ENCODE results near the gene LRSAM1. TPM values are rescaled to one million over a fixed set of nuclear protein-coding genes. Genes with fewer than 3 reads are reported as not detected.
A peak's percentile ranks its signal among the peaks of the same experiment; 100 is the strongest.

LRSAM1 gene
- total and polyA plus RNA-seq, 2 of the 8 experiments (the other 6 are each of a cell fraction or from before 2014, with no cell fraction given), result 9.7 to 18.3 TPM

DNA sequence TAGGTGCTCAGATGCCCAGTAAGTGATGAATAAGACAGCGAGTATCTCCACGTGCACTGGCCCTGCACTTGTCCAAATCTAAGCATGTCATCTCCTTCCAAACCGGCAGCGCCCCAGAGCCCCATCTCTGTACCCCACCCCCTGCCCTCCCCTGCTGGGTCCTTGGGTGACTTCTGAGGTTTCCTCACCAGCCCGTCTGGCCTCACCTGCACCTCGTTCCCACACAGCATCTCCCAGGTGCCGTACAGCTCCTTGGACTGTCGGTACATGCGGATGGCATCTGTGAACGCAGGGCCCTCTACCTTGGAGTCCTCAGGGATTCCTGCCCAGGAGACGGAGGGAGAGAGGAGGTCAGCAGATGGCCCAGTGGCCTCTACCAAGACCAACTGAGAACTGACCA lies 66.3 kb downstream of the LRSAM1 start:
- Histone ChIP-seq H3K23me2 (ENCODE audit: low read depth, low read length) (no peaks in the 10 kb centered on the region), H4K5ac (ENCODE audit: insufficient read length, low read depth, low read length) (no peak overlapping the region), H3K9me3 (ENCODE audit: insufficient read depth in 2 of 2, low read depth in 1 of 2, low read length in 1 of 2) (peaks cover 2 to 9% of the 10 kb centered on the region in 2 experiments; a peak in 3 of 4 replicates), H3K9ac (replicated peaks in 1 of 4; ENCODE audit: extremely low read depth in 1 of 4, low read depth in 3 of 4, low read length in 3 of 4) (no peak overlapping the region), H3K4me3 (ENCODE audit: extremely low read depth in 1 of 4, insufficient read depth in 2 of 4, low read depth in 3 of 4, low read length in 4 of 4) (no peak overlapping the region), H3K27ac (ENCODE audit: low read depth, low read length) (no peak overlapping the region), H3K18ac (ENCODE audit: extremely low read depth, low read length) (no peak overlapping the region), H3K79me1 (ENCODE audit: low read depth, low read length) (no peaks in the 10 kb centered on the region), H3K23ac (ENCODE audit: insufficient read length) (no peak overlapping the region), H2BK20ac (ENCODE audit: low read length) (no peak overlapping the region), H3K4me1 (replicated peaks in 1 of 4; ENCODE audit: control insufficient read depth in 3 of 4, insufficient read depth in 4 of 4, low read length in 3 of 4) (peaks cover 2 to 7% (median 5%) of the 10 kb centered on the region in 4 experiments; a peak in 5 of 7 replicates), H2BK120ac (replicated peaks; ENCODE audit: low read depth, low read length) (no peak overlapping the region), H4K91ac (replicated peaks; ENCODE audit: insufficient read length, low read length) (no peak overlapping the region), H2BK12ac (ENCODE audit: low read depth, low read length) (no peak overlapping the region), H2AK5ac (ENCODE audit: low read depth, low read length) (0 out of 2 replicates have a peak overlapping the region, but pooled peaks have one; percentile 39), H2BK15ac (ENCODE audit: low read length) (no peak overlapping the region), H3K27me3 (replicated peaks in 1 of 4; ENCODE audit: control insufficient read depth in 3 of 4, extremely low read depth in 1 of 4, insufficient read depth in 3 of 4, low read length in 3 of 4) (no peaks in the 10 kb centered on the region), H3K4me2 (ENCODE audit: insufficient read depth in 1 of 2, low read depth in 2 of 2, low read length in 2 of 2) (no peak overlapping the region), H3K36me3 (ENCODE audit: control insufficient read depth in 2 of 4, insufficient read depth in 4 of 4, low read length in 3 of 4) (peaks cover 0 to 16% (median 8%) of the 10 kb centered on the region in 4 experiments; a peak in 5 of 8 replicates), H3K56ac (replicated peaks; ENCODE audit: insufficient read length, low read depth, low read length) (no peak overlapping the region), H3K14ac (ENCODE audit: insufficient read length) (no peak overlapping the region), H4K20me1 (replicated peaks in 1 of 2; ENCODE audit: control insufficient read depth in 1 of 2, insufficient read depth in 2 of 2, low read length in 2 of 2) (no peaks in the 10 kb centered on the region), H4K8ac (ENCODE audit: extremely low read depth, insufficient read depth, low read length) (no peak overlapping the region), H2AFZ (ENCODE audit: low read length) (no peak overlapping the region), H3K79me2 (ENCODE audit: control insufficient read depth in 1 of 2, insufficient read depth in 2 of 2, low read length in 2 of 2) (no peaks in the 10 kb centered on the region), H2BK5ac (ENCODE audit: low read depth, low read length) (no peak overlapping the region), H3K4ac (replicated peaks; ENCODE audit: insufficient read length, low read depth, low read length) (no peak overlapping the region)
- ChIA-PET CTCF (ENCODE audit: partially characterized antibody) (interaction anchor here (1.0 to 6.2 kb wide), 9 partner anchors 9 to 68 kb away, joined by 4 to 32 read pairs (median 15); no protein-coding TSS in a partner anchor), POLR2A (ENCODE audit: partially characterized antibody) (interaction anchor here (0.6 kb wide), 2 partner anchors 10 to 98 kb away, joined by 3 read pairs; no protein-coding TSS in a partner anchor)
- no peak for FAIRE-seq
- no peak for DNase-seq (ENCODE audit: low read depth in 1 of 2, low spot score in 2 of 2)
- 95% methylated on average over 7 of the region's 11 CpGs; no CpG with 5 or more reads in 1 of the 2 experiments for WGBS, 2 experiments (ENCODE audit: extremely low coverage in 1 of 2, insufficient coverage in 1 of 2, insufficient read length in 1 of 2, insufficient replicate concordance in 2 of 2, low coverage in 1 of 2, low lambda C conversion rate in 2 of 2, missing lambda C conversion rate in 1 of 2)
- TF ChIP-seq KDM4A (IDR thresholded peaks at IDR 0.05; ENCODE audit: low read depth, low read length, severe bottlenecking), result no peak
- no peak for TF ChIP-seq TAF7 (optimal IDR thresholded peaks at IDR 0.05; ENCODE audit: borderline replicate concordance, low read depth, low read length)
- TF ChIP-seq BRCA1 (IDR thresholded peaks at IDR 0.05; ENCODE audit: low read depth, low read length), result no peak
- no peak for TF ChIP-seq RFX5 (IDR thresholded peaks at IDR 0.05; ENCODE audit: borderline replicate concordance, low read depth, low read length)
- no peak for TF ChIP-seq HDAC2 (IDR thresholded peaks at IDR 0.05; ENCODE audit: borderline replicate concordance in 1 of 2, low read depth in 2 of 2, low read length in 2 of 2)
- TF ChIP-seq NANOG (IDR thresholded peaks at IDR 0.05; ENCODE audit: insufficient read depth, low read depth, low read length, poor library complexity, severe bottlenecking), result no peak
- TF ChIP-seq CEBPB (IDR thresholded peaks at IDR 0.05; ENCODE audit: low read depth, low read length), result no peak
- TF ChIP-seq SRF (IDR thresholded peaks at IDR 0.05; ENCODE audit: low read depth, low read length), result no peak
- no peak for TF ChIP-seq RXRA (IDR thresholded peaks at IDR 0.05; ENCODE audit: insufficient read depth, low read depth, low read length)
- TF ChIP-seq CHD2 (IDR thresholded peaks at IDR 0.05; ENCODE audit: low read length), result no peak
- TF ChIP-seq POU5F1 (IDR thresholded peaks at IDR 0.05; ENCODE audit: low read depth, low read length), result no peak
- TF ChIP-seq SP1 (IDR thresholded peaks at IDR 0.05; ENCODE audit: low read depth, low read length), result no peak
- TF ChIP-seq PHF8 (conservative IDR thresholded peaks at IDR 0.05; ENCODE audit: low read depth, low read length), result no peak
- TF ChIP-seq YY1 (IDR thresholded peaks at IDR 0.05; ENCODE audit: low read depth, low read length), result no peak
- no peak for TF ChIP-seq TEAD4 (IDR thresholded peaks at IDR 0.05; ENCODE audit: low read depth, low read length)

Data from H1 (cell line).